Calu3 (cell line): Measurements from ENCODE around the gene SMCO4. TPM values are rescaled to one million over a fixed set of nuclear protein-coding genes. Genes with fewer than 3 reads are reported as not detected.

ENCODE experiments used
- BruUV-seq: library from RNA; stranded (reverse); fragments of 400-500 nt; replicated peaks from 2 replicates; lab custom pipeline; 2021; lab: Mats Ljungman, UMichigan
- CTCF ChIA-PET: fragments of 300-600 bp; sonication (Branson Sonifier 250); formaldehyde crosslinking; loops from one replicate; lab custom pipeline; 2022; ENCODE audit warnings: antibody characterized with exemption; lab: Charles Lee
- DNase-seq: peaks from one replicate; pipeline ENCODE4 v3.0.0; 2022
- H3K27ac Mint-ChIP-seq: one replicate; pipeline ENCODE4 v1.8.0; 2022; ENCODE audit warnings: mixed read lengths; ENCODE audit not compliant: unreplicated experiment
- H3K27me3 Mint-ChIP-seq: one replicate; pipeline ENCODE4 v1.8.0; 2022; ENCODE audit warnings: mixed read lengths; ENCODE audit not compliant: unreplicated experiment
- H3K36me3 Mint-ChIP-seq: one replicate; pipeline ENCODE4 v1.8.0; 2022; ENCODE audit warnings: mild to moderate bottlenecking, moderate library complexity, mixed read lengths; ENCODE audit not compliant: insufficient read depth, unreplicated experiment
- H3K4me1 Mint-ChIP-seq: one replicate; pipeline ENCODE4 v1.8.0; 2022; ENCODE audit warnings: mild to moderate bottlenecking, low read depth, mixed read lengths; ENCODE audit not compliant: unreplicated experiment
- H3K4me3 Mint-ChIP-seq: one replicate; pipeline ENCODE4 v1.8.0; 2022; ENCODE audit warnings: mild to moderate bottlenecking, low read depth, moderate library complexity, mixed read lengths; ENCODE audit not compliant: unreplicated experiment
- H3K9me3 Mint-ChIP-seq: one replicate; pipeline ENCODE4 v1.8.0; 2022; ENCODE audit warnings: low read depth, mixed read lengths; ENCODE audit not compliant: unreplicated experiment
- intact Hi-C: fragments of 100-400 bp; cut with micrococcal nuclease; formaldehyde crosslinking; loops from one replicate; pipeline ENCODE4 v1.10.0; 2022; ENCODE audit not compliant: unreplicated experiment
- total RNA-seq: library from RNA; stranded (reverse); gene quantifications from 2 replicates; pipeline ENCODE4 v1.2.3, GENCODE V29; 2022
- TF ChIP-seq, protein P1 (sequence below): fragments of 200-600 bp; IDR thresholded peaks from one replicate; pipeline ENCODE4 v1.8.0; 2022; ENCODE audit warnings: antibody characterized with exemption; ENCODE audit not compliant: unreplicated experiment

The SMCO4 gene
- total RNA-seq, 1 experiment from 2014 or later: 16.4 TPM

DNA sequence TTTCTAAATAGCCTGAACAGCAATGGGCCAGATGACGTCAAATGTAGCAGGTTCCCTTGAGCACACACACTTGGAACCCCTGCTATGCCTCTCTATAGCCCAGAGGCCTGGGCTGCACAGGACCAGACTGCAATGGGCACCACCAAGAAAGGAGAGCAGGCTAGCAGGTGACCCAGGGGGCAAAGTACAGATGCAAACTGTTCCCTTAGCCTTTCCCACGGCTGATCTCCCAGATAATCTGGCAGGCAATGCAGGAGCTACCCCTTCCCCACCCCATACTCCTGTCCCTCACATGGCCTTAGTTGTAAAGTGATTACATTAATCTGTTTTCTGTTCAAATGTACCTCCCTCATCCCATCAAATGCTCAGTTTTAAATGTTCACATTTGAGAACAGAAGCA, 41.3 kb downstream of the SMCO4 start:
- no peaks in the 10 kb centered on the region for H3K9me3 Mint-ChIP-seq
- no peak for DNase-seq
- TF ChIP-seq, protein P1, sequence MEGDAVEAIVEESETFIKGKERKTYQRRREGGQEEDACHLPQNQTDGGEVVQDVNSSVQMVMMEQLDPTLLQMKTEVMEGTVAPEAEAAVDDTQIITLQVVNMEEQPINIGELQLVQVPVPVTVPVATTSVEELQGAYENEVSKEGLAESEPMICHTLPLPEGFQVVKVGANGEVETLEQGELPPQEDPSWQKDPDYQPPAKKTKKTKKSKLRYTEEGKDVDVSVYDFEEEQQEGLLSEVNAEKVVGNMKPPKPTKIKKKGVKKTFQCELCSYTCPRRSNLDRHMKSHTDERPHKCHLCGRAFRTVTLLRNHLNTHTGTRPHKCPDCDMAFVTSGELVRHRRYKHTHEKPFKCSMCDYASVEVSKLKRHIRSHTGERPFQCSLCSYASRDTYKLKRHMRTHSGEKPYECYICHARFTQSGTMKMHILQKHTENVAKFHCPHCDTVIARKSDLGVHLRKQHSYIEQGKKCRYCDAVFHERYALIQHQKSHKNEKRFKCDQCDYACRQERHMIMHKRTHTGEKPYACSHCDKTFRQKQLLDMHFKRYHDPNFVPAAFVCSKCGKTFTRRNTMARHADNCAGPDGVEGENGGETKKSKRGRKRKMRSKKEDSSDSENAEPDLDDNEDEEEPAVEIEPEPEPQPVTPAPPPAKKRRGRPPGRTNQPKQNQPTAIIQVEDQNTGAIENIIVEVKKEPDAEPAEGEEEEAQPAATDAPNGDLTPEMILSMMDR: no peak
- no peak overlapping the region for H3K27ac Mint-ChIP-seq
- peaks cover 10% of the 10 kb centered on the region for H3K4me1 Mint-ChIP-seq
- H3K36me3 Mint-ChIP-seq: no peaks in the 10 kb centered on the region
- no peak overlapping the region for H3K4me3 Mint-ChIP-seq
- CTCF ChIA-PET: no interaction called here
- no peaks in the 10 kb centered on the region for H3K27me3 Mint-ChIP-seq
- BruUV-seq: no TSS peak
- intact Hi-C loops: no loop called here

DNA sequence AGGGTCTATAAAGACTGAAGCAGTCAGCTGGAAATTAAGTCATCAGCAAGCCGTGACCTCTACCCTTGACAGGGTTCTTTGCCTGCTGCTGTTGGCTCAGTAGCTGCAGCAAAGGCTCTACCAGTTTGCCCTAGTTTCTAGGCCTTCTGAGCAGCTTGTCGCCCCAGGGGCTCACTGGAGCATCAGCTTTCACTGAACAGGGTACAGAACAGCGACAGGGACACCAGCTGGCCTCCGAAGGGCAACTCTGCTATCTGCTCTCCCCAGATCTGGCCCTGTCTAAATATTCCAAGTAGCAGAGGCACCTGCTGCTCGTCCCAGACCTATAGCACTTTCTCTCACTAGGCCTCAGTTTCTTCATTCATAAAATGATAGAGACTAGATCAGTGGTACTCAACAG, 42.4 kb downstream of the SMCO4 start:
- H3K36me3 Mint-ChIP-seq: no peaks in the 10 kb centered on the region
- intact Hi-C loops: no loop called here
- CTCF ChIA-PET: no interaction called here
- no peaks in the 10 kb centered on the region for H3K27me3 Mint-ChIP-seq
- no peak overlapping the region for H3K4me3 Mint-ChIP-seq
- TF ChIP-seq, protein P1: no peak
- DNase-seq: no peak
- BruUV-seq: no TSS peak
- no peak overlapping the region for H3K27ac Mint-ChIP-seq
- no peaks in the 10 kb centered on the region for H3K9me3 Mint-ChIP-seq
- H3K4me1 Mint-ChIP-seq: peaks cover 10% of the 10 kb centered on the region

DNA sequence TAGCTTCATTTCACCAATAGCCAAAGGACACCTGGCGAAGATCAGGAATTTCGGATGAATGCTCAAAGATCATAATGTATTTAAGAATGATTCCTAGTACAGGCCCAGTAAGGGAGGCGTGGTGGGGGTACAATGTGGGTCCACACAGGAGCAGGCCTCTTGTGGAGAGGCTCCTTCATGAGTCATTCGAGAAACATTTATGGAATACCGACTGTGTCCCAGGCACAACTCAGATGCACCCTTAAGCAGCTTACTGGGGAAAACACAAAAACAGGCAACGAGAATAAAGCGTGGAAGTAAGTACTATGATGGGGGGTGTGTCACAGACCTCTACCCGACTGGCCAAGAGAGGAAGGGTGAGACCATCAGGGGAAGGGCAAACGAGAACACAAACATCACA, 44.5 kb downstream of the SMCO4 start:
- H3K27ac Mint-ChIP-seq: no peak overlapping the region
- H3K27me3 Mint-ChIP-seq: no peaks in the 10 kb centered on the region
- CTCF ChIA-PET: no interaction called here
- no peak for DNase-seq
- H3K4me3 Mint-ChIP-seq: no peak overlapping the region
- H3K9me3 Mint-ChIP-seq: no peaks in the 10 kb centered on the region
- peaks cover 16% of the 10 kb centered on the region for H3K4me1 Mint-ChIP-seq
- H3K36me3 Mint-ChIP-seq: no peaks in the 10 kb centered on the region
- TF ChIP-seq, protein P1: no peak
- intact Hi-C loops: no loop called here
- BruUV-seq: no TSS peak

DNA sequence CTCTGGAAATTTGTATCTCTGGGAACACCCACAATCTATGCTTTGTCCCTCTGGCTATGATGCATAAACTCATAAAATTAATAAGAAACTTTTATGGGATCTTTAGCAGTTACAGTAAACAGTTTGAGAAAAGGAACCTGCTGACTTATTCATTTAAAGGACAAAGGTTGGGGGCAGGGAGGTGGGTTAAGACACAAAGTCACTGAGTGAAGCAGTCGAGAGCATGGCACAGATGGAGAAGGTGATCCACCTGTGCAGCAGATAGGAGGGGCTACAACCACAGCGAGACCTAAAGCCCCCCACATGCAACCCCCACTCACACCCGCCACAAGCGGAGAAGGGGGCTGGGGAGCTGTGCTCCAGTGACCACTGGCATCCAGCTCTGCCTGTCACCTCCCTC, 45.0 kb downstream of the SMCO4 start:
- no peaks in the 10 kb centered on the region for H3K27me3 Mint-ChIP-seq
- H3K4me1 Mint-ChIP-seq: peaks cover 21% of the 10 kb centered on the region
- CTCF ChIA-PET: no interaction called here

More for the DNA sequence above, 45.0 kb downstream of the SMCO4 start:
- no peak for DNase-seq
- BruUV-seq: no TSS peak
- Mint-ChIP-seq H3K9me3 (no peaks in the 10 kb centered on the region), H3K27ac (no peak overlapping the region), H3K4me3 (no peak overlapping the region), H3K36me3 (no peaks in the 10 kb centered on the region)
- TF ChIP-seq, protein P1: no peak
- intact Hi-C loops: no loop called here
